ENCODE data around the gene SH3PXD2A. TPM values are rescaled to one million over a fixed set of nuclear protein-coding genes. Genes with fewer than 3 reads are reported as not detected.

Gene SH3PXD2A
- total RNA-seq, 1 experiment from 2014 or later = 4.5 TPM

- Histone ChIP-seq H4K91ac (ENCODE audit: insufficient read length, low read depth, low read length) (no peak overlapping the region), H3K4me1 (ENCODE audit: insufficient read depth, low read length) (no peaks in the 10 kb centered on the region), H3K23ac (ENCODE audit: insufficient read length, low read depth, low read length) (no peak overlapping the region), H2BK12ac (ENCODE audit: insufficient read length, low read depth, low read length) (no peak overlapping the region), H3K79me2 (ENCODE audit: insufficient read depth, low read length) (no peaks in the 10 kb centered on the region), H3K14ac (ENCODE audit: insufficient read depth, low read length) (no peak overlapping the region), H2BK5ac (ENCODE audit: insufficient read length, low read length) (no peak overlapping the region), H2BK120ac (ENCODE audit: low read depth, low read length, poor library complexity, severe bottlenecking) (no peak overlapping the region), H4K8ac (replicated peaks; ENCODE audit: insufficient read length, low read depth, low read length) (no peak overlapping the region), H2BK20ac (ENCODE audit: low read depth, low read length, poor library complexity, severe bottlenecking) (no peak overlapping the region), H3K23me2 (ENCODE audit: insufficient read length, low read depth, low read length, poor library complexity, severe bottlenecking) (no peaks in the 10 kb centered on the region), H4K20me1 (ENCODE audit: control insufficient read depth, insufficient read depth, insufficient read length) (no peaks in the 10 kb centered on the region), H3K4ac (ENCODE audit: low read depth, low read length) (no peak overlapping the region), H3K9ac (ENCODE audit: extremely low read depth, insufficient read length, low read length) (no peak overlapping the region), H3K4me2 (ENCODE audit: insufficient read depth, insufficient read length, low read length) (peak overlapping the region; percentile 70), H3K27me3 (ENCODE audit: insufficient read depth, low read length) (peaks cover 2% of the 10 kb centered on the region; the same call in 1 of the 2 replicates), H3K56ac (ENCODE audit: insufficient read length, low read depth, low read length) (no peak overlapping the region), H4K5ac (ENCODE audit: insufficient read length, low read depth, low read length) (no peak overlapping the region), H3K79me1 (ENCODE audit: insufficient read depth, low read depth, low read length, poor library complexity, severe bottlenecking) (no peaks in the 10 kb centered on the region), H3T11ph (ENCODE audit: low read length) (no peak overlapping the region), H2AFZ (ENCODE audit: low read length) (no peak overlapping the region), H3K9me3 (ENCODE audit: control insufficient read depth, low read depth, low read length) (no peaks in the 10 kb centered on the region), H2AK5ac (ENCODE audit: insufficient read length, low read length) (no peak overlapping the region), H3K27ac (ENCODE audit: insufficient read length, low read depth, low read length) (no peak overlapping the region), H2BK15ac (ENCODE audit: low read depth, low read length) (no peak overlapping the region), H3K18ac (ENCODE audit: insufficient read length, low read depth, low read length) (no peak overlapping the region)
- no CpG with 5 or more reads among the region's 44 CpGs for WGBS (ENCODE audit: extremely low coverage, insufficient read length, low lambda C conversion rate)
- Mint-ChIP-seq H3K4me1 (peaks cover 2 to 15% of the 10 kb centered on the region in 2 experiments; a peak in 3 of 4 replicates), H3K4me3 (peak overlapping the region; percentile 62 to 77), H3K36me3 (ENCODE audit: insufficient read depth in 1 of 3, low read depth in 3 of 3) (no peaks in the 10 kb centered on the region; a peak in 1 of 7 replicates), H3K9me3 (no peaks in the 10 kb centered on the region; a peak in 1 of 5 replicates), H3K27ac (no peak overlapping the region), H3K27me3 (ENCODE audit: low read depth) (peaks cover 52% of the 10 kb centered on the region)
- TF ChIP-seq CTCF (conservative IDR thresholded peaks at IDR 0.05) = no peak
- peak; percentile 54 for DNase-seq
These were observed 300.7 kb downstream of the SH3PXD2A start for GRCh38 chr10:103554488-103555324.

All from H9 (cell line).